ENCODE measurements around the gene RPL23.

GRCh38 chr17:38897671-38898290, 44.3 kb upstream of the RPL23 start:
- no peak for TF ChIP-seq POLR2AphosphoS5 (IDR thresholded peaks at IDR 0.05; ENCODE audit: low read depth)
- TF ChIP-seq REST (IDR thresholded peaks at IDR 0.05; ENCODE audit: unreplicated experiment) = no peak
- TF ChIP-seq CTCF (conservative IDR thresholded peaks at IDR 0.05; ENCODE audit: low read depth in 2 of 2) = no peak
- no peak for TF ChIP-seq EZH2 (IDR thresholded peaks at IDR 0.05; ENCODE audit: low read depth, unreplicated experiment)
- TF ChIP-seq JUNB (IDR thresholded peaks at IDR 0.05; ENCODE audit: unreplicated experiment) = no peak
- no peak for TF ChIP-seq NANOG (IDR thresholded peaks at IDR 0.05; ENCODE audit: borderline replicate concordance)
- no peak for TF ChIP-seq EZH2phosphoT487 (IDR thresholded peaks at IDR 0.05; ENCODE audit: unreplicated experiment)
- no peak for TF ChIP-seq ZNF331 (CRISPR knock-in tag; IDR thresholded peaks at IDR 0.05; ENCODE audit: low read depth)
- TF ChIP-seq, protein P1, sequence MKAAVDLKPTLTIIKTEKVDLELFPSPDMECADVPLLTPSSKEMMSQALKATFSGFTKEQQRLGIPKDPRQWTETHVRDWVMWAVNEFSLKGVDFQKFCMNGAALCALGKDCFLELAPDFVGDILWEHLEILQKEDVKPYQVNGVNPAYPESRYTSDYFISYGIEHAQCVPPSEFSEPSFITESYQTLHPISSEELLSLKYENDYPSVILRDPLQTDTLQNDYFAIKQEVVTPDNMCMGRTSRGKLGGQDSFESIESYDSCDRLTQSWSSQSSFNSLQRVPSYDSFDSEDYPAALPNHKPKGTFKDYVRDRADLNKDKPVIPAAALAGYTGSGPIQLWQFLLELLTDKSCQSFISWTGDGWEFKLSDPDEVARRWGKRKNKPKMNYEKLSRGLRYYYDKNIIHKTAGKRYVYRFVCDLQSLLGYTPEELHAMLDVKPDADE (IDR thresholded peaks at IDR 0.05) = no peak
- no peak for TF ChIP-seq STAT1 (IDR thresholded peaks at IDR 0.05; ENCODE audit: unreplicated experiment)
- no peak for TF ChIP-seq CREB1 (CRISPR knock-in tag; IDR thresholded peaks at IDR 0.05; ENCODE audit: low read depth)
- TF ChIP-seq ZNF114 (CRISPR knock-in tag; IDR thresholded peaks at IDR 0.05) = no peak

All from GM23338 (cell line).